B cell (primary cell): ENCODE measurements around the gene C1R.

ENCODE experiments used
- EZH2 ChIP-seq: IDR thresholded peaks from 2 replicates; pipeline ENCODE4 v1.6.1; 2012; ENCODE audit warnings: borderline replicate concordance, low read depth, mild to moderate bottlenecking, moderate library complexity, low read length; ENCODE audit not compliant: insufficient read depth, poor library complexity, severe bottlenecking
- TF ChIP-seq, protein P1 (sequence below): fragments of 200-600 bp; IDR thresholded peaks from one replicate; pipeline ENCODE4 v1.8.0; 2022; ENCODE audit warnings: antibody characterized with exemption, mild to moderate bottlenecking

DNA sequence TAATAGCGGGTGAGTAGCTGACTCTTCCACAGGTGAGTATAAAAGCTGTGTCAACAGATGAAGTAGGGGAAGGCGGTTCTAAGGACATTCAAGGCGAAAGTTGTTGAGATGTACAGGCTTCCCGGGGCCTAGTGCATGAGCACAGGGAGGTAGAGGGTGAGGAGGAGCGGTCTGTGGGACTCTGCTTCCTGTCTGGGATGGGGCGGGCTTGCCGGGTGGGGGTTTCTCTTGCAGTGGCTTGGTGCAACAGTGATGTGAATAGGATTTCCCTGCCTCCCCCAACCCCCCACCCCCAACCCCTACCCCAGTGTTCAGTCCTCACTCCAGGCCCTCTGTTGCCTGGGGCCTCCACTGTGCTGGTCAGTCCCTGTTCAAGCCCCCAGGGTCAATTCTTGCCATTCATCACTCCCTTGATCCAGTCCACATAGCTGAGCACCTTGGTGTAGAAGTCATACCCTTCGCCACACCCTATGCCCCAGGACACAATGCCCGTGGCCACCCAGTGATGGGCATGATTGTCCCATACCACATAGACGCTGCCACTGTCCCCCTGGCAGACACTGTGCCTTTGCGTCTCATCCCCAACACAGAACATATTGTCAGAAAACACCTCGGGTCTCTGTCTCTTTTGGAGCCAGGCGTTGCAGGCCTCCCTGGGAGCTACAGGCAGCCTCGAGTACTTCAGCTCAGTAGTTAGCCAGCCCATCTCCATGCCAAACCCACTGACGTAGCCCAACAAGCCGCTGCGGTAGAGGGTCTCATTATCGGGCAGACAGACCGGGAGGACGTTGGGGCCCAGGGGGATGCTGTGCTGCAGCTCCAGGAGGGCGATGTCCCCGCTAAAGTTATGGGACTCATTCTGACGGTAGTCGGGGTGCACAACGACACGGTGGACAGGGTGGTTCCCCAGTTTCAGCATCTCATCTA is 4.0 kb upstream of the C1R start:
- TF ChIP-seq, protein P1, sequence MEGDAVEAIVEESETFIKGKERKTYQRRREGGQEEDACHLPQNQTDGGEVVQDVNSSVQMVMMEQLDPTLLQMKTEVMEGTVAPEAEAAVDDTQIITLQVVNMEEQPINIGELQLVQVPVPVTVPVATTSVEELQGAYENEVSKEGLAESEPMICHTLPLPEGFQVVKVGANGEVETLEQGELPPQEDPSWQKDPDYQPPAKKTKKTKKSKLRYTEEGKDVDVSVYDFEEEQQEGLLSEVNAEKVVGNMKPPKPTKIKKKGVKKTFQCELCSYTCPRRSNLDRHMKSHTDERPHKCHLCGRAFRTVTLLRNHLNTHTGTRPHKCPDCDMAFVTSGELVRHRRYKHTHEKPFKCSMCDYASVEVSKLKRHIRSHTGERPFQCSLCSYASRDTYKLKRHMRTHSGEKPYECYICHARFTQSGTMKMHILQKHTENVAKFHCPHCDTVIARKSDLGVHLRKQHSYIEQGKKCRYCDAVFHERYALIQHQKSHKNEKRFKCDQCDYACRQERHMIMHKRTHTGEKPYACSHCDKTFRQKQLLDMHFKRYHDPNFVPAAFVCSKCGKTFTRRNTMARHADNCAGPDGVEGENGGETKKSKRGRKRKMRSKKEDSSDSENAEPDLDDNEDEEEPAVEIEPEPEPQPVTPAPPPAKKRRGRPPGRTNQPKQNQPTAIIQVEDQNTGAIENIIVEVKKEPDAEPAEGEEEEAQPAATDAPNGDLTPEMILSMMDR = no peak
- TF ChIP-seq EZH2 = no peak
